Osteoblast (primary cell): ENCODE results near the gene CCND2. TPM values are rescaled to one million over a fixed set of nuclear protein-coding genes. Genes with fewer than 3 reads are reported as not detected.

Experiments used
- DNase-seq: peaks from one replicate; pipeline ENCODE4 v3.0.0; 2011; ENCODE audit warnings: low spot score, mixed read lengths; ENCODE audit not compliant: insufficient read length; ENCODE audit errors: missing footprints
- H2AFZ ChIP-seq: 2 replicates; pipeline ENCODE4 v1.6.0; 2011; ENCODE audit warnings: mild to moderate bottlenecking, low read length
- H3K27ac ChIP-seq: 2 replicates; pipeline ENCODE4 v1.5.1; 2011; ENCODE audit warnings: mild to moderate bottlenecking, low read depth, low read length, moderate library complexity
- H3K27me3 ChIP-seq: 2 replicates; pipeline ENCODE4 v1.6.0; 2012; ENCODE audit warnings: mild to moderate bottlenecking, control low read depth, inconsistent platforms, low read length, moderate library complexity; ENCODE audit not compliant: insufficient read depth
- H3K36me3 ChIP-seq: 2 replicates; pipeline ENCODE4 v1.5.1; 2011; ENCODE audit warnings: mild to moderate bottlenecking, low read length, control low read depth, moderate library complexity; ENCODE audit not compliant: insufficient read depth
- H3K4me1 ChIP-seq: 2 replicates; pipeline ENCODE4 v1.5.1; 2011; ENCODE audit warnings: mild to moderate bottlenecking, low read length, control low read depth, moderate library complexity; ENCODE audit not compliant: insufficient read depth
- H3K4me2 ChIP-seq: 2 replicates; pipeline ENCODE4 v1.6.0; 2011; ENCODE audit warnings: mild to moderate bottlenecking, low read length; ENCODE audit not compliant: insufficient read depth
- H3K4me3 ChIP-seq: fragments of 200-600 bp; sonication (generic); 3 replicates; pipeline ENCODE4 v1.5.1; 2012; ENCODE audit warnings: mild to moderate bottlenecking, low read length, inconsistent platforms; ENCODE audit not compliant: insufficient read depth
- H3K79me2 ChIP-seq: 2 replicates; pipeline ENCODE4 v1.6.0; 2012; ENCODE audit warnings: mild to moderate bottlenecking, low read length, control low read depth, inconsistent platforms; ENCODE audit not compliant: insufficient read depth
- H3K9me3 ChIP-seq: 2 replicates; pipeline ENCODE4 v1.5.1; 2011; ENCODE audit warnings: low read depth, low read length, control low read depth
- H4K20me1 ChIP-seq: 2 replicates; pipeline ENCODE4 v1.6.0; 2012; ENCODE audit warnings: mild to moderate bottlenecking, low read length, control low read depth; ENCODE audit not compliant: insufficient read depth
- total RNA-seq: library from RNA; depleted of rRNA; stranded (reverse); fragments of >200 nt; gene quantifications from 2 replicates; pipeline ENCODE4 v1.2.3, GENCODE V29; 2012
- TF ChIP-seq, protein P1 (sequence below): IDR thresholded peaks from 2 replicates; pipeline ENCODE4 v1.5.1; 2011; ENCODE audit warnings: mild to moderate bottlenecking, low read depth, low read length, moderate library complexity; ENCODE audit errors: extremely low read depth

Gene CCND2
- total RNA-seq, 1 donor: 2.5 TPM

DNA sequence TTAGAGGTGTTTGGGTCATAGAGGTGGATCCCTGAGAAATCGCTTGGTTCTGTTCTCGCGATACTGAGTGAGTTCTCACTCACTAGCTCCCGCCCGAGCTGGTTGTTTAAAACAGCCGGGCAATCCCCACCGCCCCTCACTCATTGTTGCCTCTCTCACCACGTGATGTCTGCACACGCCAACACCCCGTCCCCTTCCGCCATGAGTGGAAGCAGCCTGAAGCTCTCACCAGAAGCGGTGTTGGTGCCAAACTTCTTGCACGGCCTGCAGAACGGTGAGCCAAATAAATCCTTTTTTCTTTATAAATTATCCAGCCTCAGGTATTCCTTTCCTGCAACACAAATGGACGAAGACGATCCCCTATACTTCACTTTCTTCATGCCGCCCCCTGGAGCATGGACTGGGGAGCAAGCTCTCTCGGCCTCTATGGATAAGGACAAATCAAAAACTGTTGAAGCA is 45.4 kb upstream of the CCND2 start:
- Histone ChIP-seq H3K79me2 (no peaks in the 10 kb centered on the region), H2AFZ (no peak overlapping the region), H3K4me1 (no peaks in the 10 kb centered on the region), H4K20me1 (no peaks in the 10 kb centered on the region), H3K27me3 (no peaks in the 10 kb centered on the region), H3K27ac (no peak overlapping the region), H3K4me3 (no peak overlapping the region), H3K36me3 (no peaks in the 10 kb centered on the region), H3K9me3 (no peaks in the 10 kb centered on the region), H3K4me2 (no peak overlapping the region)
- no peak for DNase-seq
- TF ChIP-seq, protein P1, sequence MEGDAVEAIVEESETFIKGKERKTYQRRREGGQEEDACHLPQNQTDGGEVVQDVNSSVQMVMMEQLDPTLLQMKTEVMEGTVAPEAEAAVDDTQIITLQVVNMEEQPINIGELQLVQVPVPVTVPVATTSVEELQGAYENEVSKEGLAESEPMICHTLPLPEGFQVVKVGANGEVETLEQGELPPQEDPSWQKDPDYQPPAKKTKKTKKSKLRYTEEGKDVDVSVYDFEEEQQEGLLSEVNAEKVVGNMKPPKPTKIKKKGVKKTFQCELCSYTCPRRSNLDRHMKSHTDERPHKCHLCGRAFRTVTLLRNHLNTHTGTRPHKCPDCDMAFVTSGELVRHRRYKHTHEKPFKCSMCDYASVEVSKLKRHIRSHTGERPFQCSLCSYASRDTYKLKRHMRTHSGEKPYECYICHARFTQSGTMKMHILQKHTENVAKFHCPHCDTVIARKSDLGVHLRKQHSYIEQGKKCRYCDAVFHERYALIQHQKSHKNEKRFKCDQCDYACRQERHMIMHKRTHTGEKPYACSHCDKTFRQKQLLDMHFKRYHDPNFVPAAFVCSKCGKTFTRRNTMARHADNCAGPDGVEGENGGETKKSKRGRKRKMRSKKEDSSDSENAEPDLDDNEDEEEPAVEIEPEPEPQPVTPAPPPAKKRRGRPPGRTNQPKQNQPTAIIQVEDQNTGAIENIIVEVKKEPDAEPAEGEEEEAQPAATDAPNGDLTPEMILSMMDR: no peak

DNA sequence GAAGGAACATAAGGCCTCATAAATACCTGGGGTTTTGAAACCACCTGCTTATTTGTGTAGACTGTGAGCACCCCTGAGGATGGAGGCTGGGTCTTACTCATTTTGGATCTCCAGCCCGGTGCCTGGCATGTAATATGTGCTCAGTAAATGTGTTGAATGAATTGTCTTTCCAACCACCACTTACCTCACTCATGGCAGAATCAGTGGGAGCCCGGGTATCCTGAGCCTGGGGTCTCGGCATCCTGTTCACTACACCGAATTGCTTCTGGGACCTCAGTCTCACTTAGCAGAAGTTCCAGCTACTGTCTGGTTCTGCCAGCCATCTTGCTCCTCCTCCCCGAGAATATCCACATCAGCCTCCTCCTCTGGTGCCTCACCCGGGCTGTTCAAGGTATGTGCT is 43.0 kb upstream of the CCND2 start:
- Histone ChIP-seq H3K79me2 (no peaks in the 10 kb centered on the region), H3K4me3 (no peak overlapping the region), H4K20me1 (no peaks in the 10 kb centered on the region), H2AFZ (no peak overlapping the region), H3K4me1 (no peaks in the 10 kb centered on the region), H3K36me3 (no peaks in the 10 kb centered on the region), H3K27ac (no peak overlapping the region), H3K27me3 (no peaks in the 10 kb centered on the region), H3K9me3 (no peaks in the 10 kb centered on the region), H3K4me2 (no peak overlapping the region)
- TF ChIP-seq, protein P1: no peak
- no peak for DNase-seq

DNA sequence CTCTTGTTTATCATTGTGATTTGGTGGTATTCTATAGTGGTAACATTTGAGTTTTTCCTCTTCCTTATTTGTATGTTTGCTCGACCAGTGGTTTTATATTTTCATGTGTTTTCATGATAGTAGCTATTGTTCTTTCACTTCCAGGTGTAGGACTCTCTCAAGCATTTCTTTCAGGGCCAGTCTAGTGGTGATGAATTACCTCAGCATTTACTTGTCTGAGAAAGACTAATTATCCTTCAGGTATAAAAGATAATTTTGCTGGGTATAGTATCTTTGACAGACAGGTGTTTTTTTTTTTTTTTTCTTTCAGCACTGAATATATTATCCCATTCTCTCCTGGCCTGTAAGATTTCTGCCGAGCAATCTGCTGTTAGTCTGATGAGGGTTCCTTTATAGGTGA is 35.0 kb upstream of the CCND2 start:
- DNase-seq: no peak
- no peaks in the 10 kb centered on the region for H3K79me2 ChIP-seq
- no peak overlapping the region for H3K27ac ChIP-seq
- no peaks in the 10 kb centered on the region for H3K9me3 ChIP-seq
- H2AFZ ChIP-seq: no peak overlapping the region
- H4K20me1 ChIP-seq: no peaks in the 10 kb centered on the region
- H3K4me3 ChIP-seq: no peak overlapping the region
- H3K36me3 ChIP-seq: no peaks in the 10 kb centered on the region
- no peaks in the 10 kb centered on the region for H3K4me1 ChIP-seq
- TF ChIP-seq, protein P1: no peak
- no peaks in the 10 kb centered on the region for H3K27me3 ChIP-seq
- no peak overlapping the region for H3K4me2 ChIP-seq

DNA sequence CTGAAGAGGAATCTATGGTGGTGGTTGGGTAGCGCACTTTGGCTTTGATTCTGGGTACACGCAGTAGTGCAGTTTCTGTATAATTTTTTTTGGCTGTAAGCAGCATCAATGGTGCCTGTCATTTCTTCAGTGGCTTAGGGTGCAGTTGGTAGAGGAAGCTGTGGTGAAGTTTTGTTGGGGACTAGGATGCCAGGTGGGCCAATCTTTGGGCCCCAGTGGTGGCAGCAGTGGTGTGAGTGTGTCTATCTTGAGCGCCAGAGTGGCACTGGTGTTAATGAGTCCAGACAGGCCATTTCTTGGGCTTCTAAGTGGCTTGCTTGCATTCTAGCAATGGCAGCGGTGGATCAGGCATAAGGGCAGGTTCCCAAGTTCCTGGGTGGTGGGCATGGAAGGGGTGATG is 33.8 kb upstream of the CCND2 start:
- no peak overlapping the region for H3K4me2 ChIP-seq
- TF ChIP-seq, protein P1: no peak
- H3K27ac ChIP-seq: no peak overlapping the region
- no peaks in the 10 kb centered on the region for H3K79me2 ChIP-seq
- H2AFZ ChIP-seq: no peak overlapping the region
- H3K27me3 ChIP-seq: no peaks in the 10 kb centered on the region
- H3K4me1 ChIP-seq: no peaks in the 10 kb centered on the region
- H3K4me3 ChIP-seq: no peak overlapping the region
- DNase-seq: no peak
- H3K36me3 ChIP-seq: no peaks in the 10 kb centered on the region
- no peaks in the 10 kb centered on the region for H3K9me3 ChIP-seq
- no peaks in the 10 kb centered on the region for H4K20me1 ChIP-seq
